Uterus (tissue), 4 donors: Measurements from ENCODE around the gene ADORA2B. TPM values are rescaled to one million over a fixed set of nuclear protein-coding genes. Genes with fewer than 3 reads are reported as not detected.
"Not testable (repeated sequence)": the region's sequence is repeated elsewhere in the genome, so short reads cannot be mapped to it uniquely, and the experiment has no call there.

Experiments used
- DNase-seq, 2 donors: peaks; one replicate each; pipeline ENCODE4 v3.0.0-alpha.2; 2019 to 2020
- H3K27ac ChIP-seq, 2 donors: fragments of 200-600 bp; sonication (generic); 1 replicate in 1 of 2; 2 replicates in 1 of 2; pipeline ENCODE4 v1.5.1; 2016 to 2018
- H3K27me3 ChIP-seq, 2 donors: fragments of 200-600 bp; sonication (generic); one replicate each; pipeline ENCODE4 v1.5.1; 2018 to 2019; ENCODE audit warnings: control low read depth in 1 of 2
- H3K36me3 ChIP-seq, 2 donors: fragments of 200-600 bp; sonication (generic); one replicate each; pipeline ENCODE4 v1.5.1; 2019; ENCODE audit warnings: control low read depth in 1 of 2
- H3K4me1 ChIP-seq, 2 donors: fragments of 200-600 bp; sonication (generic); one replicate each; pipeline ENCODE4 v1.5.1; 2018 to 2019; ENCODE audit warnings: control low read depth in 1 of 2
- H3K4me3 ChIP-seq, 2 donors: fragments of 200-600 bp; sonication (generic); 1 replicate in 1 of 2; 2 replicates in 1 of 2; pipeline ENCODE4 v1.5.1; 2018 to 2019; ENCODE audit warnings: mild to moderate bottlenecking in 1 of 2
- H3K9me3 ChIP-seq, 2 donors: fragments of 200-600 bp; sonication (generic); one replicate each; pipeline ENCODE4 v1.5.1; 2019; ENCODE audit warnings: control low read depth in 1 of 2
- CTCF ChIP-seq, 4 experiments: fragments of 200-600 bp in 2 of 4; fragments of 450-650 bp in 2 of 4; sonication (generic) in 2 of 4; IDR thresholded peaks; one replicate each; pipeline ENCODE4 v1.5.1; 2016 to 2019; ENCODE audit warnings: antibody characterized with exemption in 4 of 4, mild to moderate bottlenecking in 2 of 4, moderate library complexity in 1 of 4
- POLR2A ChIP-seq, 2 donors: fragments of 450-650 bp; IDR thresholded peaks; one replicate each; pipeline ENCODE4 v1.6.1; 2016; ENCODE audit warnings: antibody characterized with exemption in 2 of 2, mild to moderate bottlenecking in 1 of 2, moderate library complexity in 1 of 2
- intact Hi-C: fragments of 100-400 bp; cut with DNase I; formaldehyde crosslinking; loops from one replicate; pipeline ENCODE4 v1.15.1; 2023; ENCODE audit warnings: low total_unique reads
- total RNA-seq, 4 donors: library from RNA; depleted of rRNA in 3 of 4; stranded (reverse); fragments of >200 nt in 3 of 4; gene quantifications; one replicate each; pipeline versions ENCODE4 v1.1.0 to v1.2.4, GENCODE V29; 2014 to 2023
- donor health status: DM: yes; HTN: yes; CAD: no.

The ADORA2B gene
- total RNA-seq = 1 to 10 TPM in 2 of 4 donors, not detected in 2; 2.1 to 2.7 TPM

GRCh38 chr17:15944759-15945526, at the start of gene ADORA2B:
Gene ADORA2B (plus strand): TSS chr17:15945130. CDS start chr17:15945249, 119 bp downstream.
- Histone ChIP-seq H3K9me3 (no peaks in the 10 kb centered on the region), H3K27me3 (no peaks in the 10 kb centered on the region), H3K4me3 (peak within 1 kb of the TSS; percentile 38 to 40), H3K27ac (no peak within 1 kb of the TSS), H3K4me1 (peaks cover 0 to 8% of the 10 kb centered on the region in 2 donors), H3K36me3 (no peaks in the 10 kb centered on the region)
- intact Hi-C loops = no loop called here
- TF ChIP-seq POLR2A (IDR thresholded peaks at IDR 0.05) = no peak
- peak in 2 of 4 experiments; percentile 56 to 67 for TF ChIP-seq CTCF (IDR thresholded peaks at IDR 0.05)
- peak in 1 of 2 donors; percentile 48 for DNase-seq

- H3K9me3 ChIP-seq = no peaks in the 10 kb centered on the region
- TF ChIP-seq CTCF (IDR thresholded peaks at IDR 0.05) (no peak), POLR2A (IDR thresholded peaks at IDR 0.05) (no peak)
- no peak for DNase-seq
- no peaks in the 10 kb centered on the region for H3K4me1 ChIP-seq
- no peak overlapping the region for H3K4me3 ChIP-seq
- H3K27ac ChIP-seq = no peak overlapping the region
- H3K27me3 ChIP-seq = no peaks in the 10 kb centered on the region
- H3K36me3 ChIP-seq = no peaks in the 10 kb centered on the region
- intact Hi-C loops = no loop called here
Observed at GRCh38 chr17:15896277-15896676, 48.7 kb upstream of the ADORA2B start.

DNA sequence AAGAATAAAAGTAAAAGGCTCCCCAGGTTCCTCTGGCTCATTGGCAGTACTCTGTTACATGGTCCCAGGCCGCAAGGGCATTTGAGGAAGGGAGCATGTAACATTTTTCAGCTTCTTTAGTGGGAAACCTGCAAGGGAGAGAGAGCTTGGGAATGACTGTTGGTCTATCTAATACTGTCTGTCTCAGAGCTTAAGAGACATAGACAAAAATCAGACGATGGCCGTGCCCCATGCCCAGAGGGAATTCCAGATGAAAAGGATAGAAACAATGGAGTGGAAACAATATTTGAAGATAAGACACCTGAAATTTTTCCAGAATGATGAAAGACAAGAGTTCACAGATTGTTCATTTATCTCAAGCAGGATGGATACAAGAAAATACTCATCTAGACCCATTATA, 48.1 kb upstream of the ADORA2B start:
- TF ChIP-seq POLR2A (IDR thresholded peaks at IDR 0.05) = no peak
- no peak for TF ChIP-seq CTCF (IDR thresholded peaks at IDR 0.05)
- DNase-seq = no peak
- H3K4me3 ChIP-seq = no peak overlapping the region
- intact Hi-C loops = no loop called here
- H3K4me1 ChIP-seq = no peaks in the 10 kb centered on the region
- no peaks in the 10 kb centered on the region for H3K9me3 ChIP-seq
- no peak overlapping the region for H3K27ac ChIP-seq
- H3K27me3 ChIP-seq = no peaks in the 10 kb centered on the region
- no peaks in the 10 kb centered on the region for H3K36me3 ChIP-seq

DNA sequence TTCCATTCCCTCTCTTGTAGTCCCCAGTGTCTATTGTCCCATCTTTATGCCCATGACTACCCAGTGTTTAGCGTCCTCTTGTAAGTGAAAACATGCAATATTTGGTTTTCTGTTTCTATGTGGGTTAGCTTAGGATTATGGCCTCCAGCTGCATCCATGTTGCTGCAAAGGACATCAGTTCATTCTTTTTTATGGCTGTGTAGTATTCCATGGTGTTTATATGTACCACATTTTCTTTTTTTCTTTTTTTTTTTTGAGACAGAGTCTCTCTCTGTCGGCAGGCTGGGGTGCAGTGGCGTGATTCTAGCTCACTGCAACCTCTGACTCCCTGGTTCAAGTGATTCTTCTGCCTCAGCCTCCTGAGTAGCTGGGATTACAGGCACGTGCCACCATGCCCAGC, 45.3 kb upstream of the ADORA2B start:
- H3K27me3 ChIP-seq, H3K4me3 ChIP-seq, H3K4me1 ChIP-seq, DNase-seq, H3K27ac ChIP-seq, H3K36me3 ChIP-seq, intact Hi-C loops, H3K9me3 ChIP-seq: not testable (repeated sequence)

DNA sequence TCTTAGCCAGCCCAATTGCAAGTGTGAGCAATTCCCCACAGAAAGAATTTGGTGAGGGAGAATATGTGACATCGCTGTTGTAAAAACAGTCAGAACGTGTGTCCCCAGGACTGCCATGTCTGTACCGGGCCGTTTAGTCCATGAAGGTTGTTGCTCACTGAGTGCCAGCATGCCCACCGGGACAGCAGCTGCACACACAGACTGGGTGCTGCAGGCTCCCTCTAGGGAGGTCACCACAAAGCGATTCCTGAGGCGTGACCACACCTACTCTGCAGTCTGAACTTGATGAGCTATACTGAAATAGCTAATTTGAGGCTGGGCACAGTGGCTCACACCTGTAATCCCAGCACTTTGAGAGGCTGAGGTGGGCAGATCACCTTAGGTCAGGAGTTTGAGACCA, 44.1 kb upstream of the ADORA2B start:
- no peak for TF ChIP-seq POLR2A (IDR thresholded peaks at IDR 0.05)
- TF ChIP-seq CTCF (IDR thresholded peaks at IDR 0.05) = no peak
- DNase-seq = no peak
- Histone ChIP-seq H3K9me3 (no peaks in the 10 kb centered on the region), H3K27ac (no peak overlapping the region), H3K4me3 (no peak overlapping the region), H3K27me3 (no peaks in the 10 kb centered on the region), H3K36me3 (no peaks in the 10 kb centered on the region), H3K4me1 (no peaks in the 10 kb centered on the region)
- intact Hi-C loops = no loop called here

DNA sequence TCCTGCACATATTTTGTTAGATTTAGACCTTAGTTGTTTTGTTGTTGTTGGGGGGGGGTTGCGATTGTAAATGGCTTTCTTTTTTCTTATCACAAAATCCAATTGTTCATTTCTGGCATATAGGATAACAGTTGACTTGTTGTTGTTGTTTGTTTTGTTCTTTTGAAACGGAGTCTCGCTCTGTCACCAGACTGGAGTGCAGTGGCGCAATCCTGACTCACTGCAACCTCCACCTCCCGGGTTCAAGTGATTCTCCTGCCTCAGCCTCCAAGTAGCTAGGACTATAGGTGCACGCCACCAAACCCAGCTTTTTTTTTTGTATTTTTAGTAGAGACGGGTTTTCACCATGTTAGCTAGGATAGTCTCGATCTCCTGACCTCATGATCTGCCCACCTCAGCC, 39.7 kb upstream of the ADORA2B start:
- H3K27me3 ChIP-seq, H3K27ac ChIP-seq, H3K4me3 ChIP-seq, H3K9me3 ChIP-seq, H3K4me1 ChIP-seq, DNase-seq, intact Hi-C loops, H3K36me3 ChIP-seq: not testable (repeated sequence)
